HG03196 (cell line): ENCODE results near the gene ATCAY.
"Not testable (repeated sequence)": the region's sequence is repeated elsewhere in the genome, so short reads cannot be mapped to it uniquely, and the experiment has no call there.

Experiments used
- ATAC-seq: cut with Tn5 transposase; IDR thresholded peaks from one replicate; pipeline ENCODE4 v1.9.1; 2021; ENCODE audit not compliant: unreplicated experiment

Gene ATCAY

DNA sequence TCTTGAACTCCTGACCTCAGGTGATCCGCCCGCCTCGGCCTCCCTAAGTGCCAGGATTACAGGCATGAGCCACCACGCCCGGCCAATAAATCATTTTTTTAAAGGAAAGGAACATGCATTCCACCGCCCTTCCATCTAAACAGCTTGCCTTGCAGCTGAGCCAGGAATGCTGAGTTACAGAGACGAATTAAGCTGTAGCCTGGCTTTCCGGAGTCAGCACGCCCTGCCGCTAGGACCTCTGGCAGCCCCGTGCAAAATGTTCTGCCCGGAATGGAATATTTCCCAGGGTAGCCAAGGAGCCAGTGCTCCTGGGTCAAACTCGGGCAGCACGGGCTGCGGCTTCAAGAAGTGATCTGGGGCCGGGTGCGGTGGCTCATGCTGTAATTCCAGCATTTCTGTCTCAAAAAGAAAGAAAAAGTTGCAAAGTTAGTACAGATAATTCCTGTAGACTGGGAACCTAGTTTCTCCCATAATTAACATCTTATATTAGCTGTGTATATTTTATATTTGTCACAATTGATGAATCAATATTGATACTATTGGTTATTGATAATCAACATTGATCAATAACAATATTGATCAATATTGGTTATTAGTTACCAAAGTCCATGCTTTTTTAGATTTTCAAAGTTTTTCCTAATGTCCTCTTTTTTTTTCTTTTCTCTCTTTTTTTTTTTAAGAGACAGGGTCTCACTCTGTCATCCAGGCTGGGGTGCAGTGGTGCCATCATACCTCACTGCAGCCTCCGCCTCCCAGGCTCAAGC, 19.2 kb downstream of the ATCAY start:
- ATAC-seq, result no peak

DNA sequence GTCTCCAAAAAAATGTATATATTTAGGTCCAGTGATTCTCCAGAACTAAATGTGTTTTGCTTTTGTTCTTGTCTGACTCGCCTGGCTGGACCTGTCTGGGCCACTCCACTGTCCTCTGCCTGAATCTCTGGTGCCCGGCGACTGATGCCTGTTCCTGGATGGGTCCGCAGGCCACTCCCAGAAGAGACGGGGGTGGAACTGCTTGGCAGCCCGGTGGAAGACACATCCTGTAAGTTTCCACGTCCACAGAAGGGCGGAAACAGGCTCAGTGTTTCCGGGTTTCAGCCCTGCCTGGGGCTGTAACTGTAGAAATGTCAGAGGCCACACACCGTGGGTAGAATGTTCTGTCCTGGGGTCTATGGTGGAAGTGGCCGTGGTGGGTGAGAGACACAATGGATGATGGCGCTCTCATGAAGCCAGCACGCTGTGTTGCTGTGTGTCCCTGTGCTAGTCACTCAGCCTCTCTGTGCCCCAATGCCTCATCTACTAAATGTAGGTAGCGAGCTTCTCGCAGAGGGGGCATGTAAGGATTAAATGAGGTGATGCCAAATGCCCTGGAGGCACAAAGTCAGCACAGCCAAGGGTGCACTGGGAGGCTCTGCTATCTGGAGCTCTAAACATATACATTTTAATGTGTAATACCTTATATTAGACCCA, 22.0 kb downstream of the ATCAY start:
- no peak for ATAC-seq

- ATAC-seq, result no peak
Observed at GRCh38 chr19:3904233-3904632, 23.7 kb downstream of the ATCAY start.

- ATAC-seq, result no peak
Observed at GRCh38 chr19:3907626-3908265, 27.3 kb downstream of the ATCAY start.

GRCh38 chr19:3908266-3909054, 28.0 kb downstream of the ATCAY start:
- ATAC-seq, result no peak

- ATAC-seq, result no peak
Observed at GRCh38 chr19:3910105-3910504, 29.6 kb downstream of the ATCAY start.

- no peak for ATAC-seq
Observed at GRCh38 chr19:3914199-3914598, 33.7 kb downstream of the ATCAY start.

- ATAC-seq, result no peak
Observed at GRCh38 chr19:3916033-3916432, 35.5 kb downstream of the ATCAY start.

GRCh38 chr19:3919793-3920192, 39.3 kb downstream of the ATCAY start:
- no peak for ATAC-seq

DNA sequence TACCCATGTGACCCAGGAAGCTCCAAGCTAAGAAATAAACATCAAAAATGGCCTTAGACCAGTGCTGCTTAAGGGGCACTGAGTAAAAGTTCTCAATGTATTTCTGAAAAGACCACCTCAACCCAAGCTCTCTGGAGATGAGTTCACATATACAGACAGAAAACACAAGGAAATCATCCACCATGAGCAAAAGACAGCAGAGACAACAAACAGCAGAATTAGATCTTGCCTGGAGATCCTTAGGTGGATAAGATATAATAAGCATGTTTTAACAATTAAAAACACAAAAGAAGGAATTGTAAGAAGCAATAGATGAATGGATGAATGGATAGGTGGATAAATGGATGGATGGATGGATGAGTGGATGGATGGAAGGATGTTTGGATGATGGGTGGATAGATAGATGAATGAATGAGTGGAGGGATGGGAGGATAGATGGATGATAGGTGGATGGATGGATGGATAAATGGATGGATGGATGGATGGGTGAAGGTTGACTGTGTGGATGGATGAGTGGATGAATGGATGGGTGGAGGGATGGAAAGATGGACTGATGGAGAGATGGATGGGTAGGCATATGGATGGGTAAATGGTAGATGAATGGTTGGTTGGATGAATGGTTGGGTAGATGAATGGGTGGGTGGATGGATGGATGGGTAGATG, 42.7 kb downstream of the ATCAY start:
- no peak for ATAC-seq

DNA sequence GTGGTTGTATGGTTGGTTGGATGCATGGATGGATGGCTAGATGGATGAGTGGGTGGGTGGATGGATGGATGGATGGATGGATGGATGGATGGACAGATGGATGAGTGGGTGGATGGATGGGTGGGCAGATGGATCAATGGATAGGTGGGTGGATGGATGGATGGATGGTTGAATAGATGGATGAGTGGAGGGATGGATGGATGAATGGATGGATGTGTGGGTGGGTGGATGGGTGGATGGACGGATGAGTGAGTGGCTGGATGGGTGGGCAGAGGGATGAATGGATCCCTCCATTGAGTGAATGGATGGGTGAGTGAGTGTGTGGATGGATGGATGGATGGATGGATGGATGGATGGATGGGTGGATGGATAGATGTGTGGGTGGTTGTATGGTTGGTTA, 43.4 kb downstream of the ATCAY start:
- ATAC-seq, result no peak

GRCh38 chr19:3931041-3931440, 50.6 kb downstream of the ATCAY start:
- ATAC-seq, result no peak

- no peak for ATAC-seq
Observed at GRCh38 chr19:3932931-3933810, 52.7 kb downstream of the ATCAY start, which contains the start of gene NMRK2. NMRK2 (plus strand) TSS chr19:3933069; CDS start chr19:3933672, 603 bp downstream.

DNA sequence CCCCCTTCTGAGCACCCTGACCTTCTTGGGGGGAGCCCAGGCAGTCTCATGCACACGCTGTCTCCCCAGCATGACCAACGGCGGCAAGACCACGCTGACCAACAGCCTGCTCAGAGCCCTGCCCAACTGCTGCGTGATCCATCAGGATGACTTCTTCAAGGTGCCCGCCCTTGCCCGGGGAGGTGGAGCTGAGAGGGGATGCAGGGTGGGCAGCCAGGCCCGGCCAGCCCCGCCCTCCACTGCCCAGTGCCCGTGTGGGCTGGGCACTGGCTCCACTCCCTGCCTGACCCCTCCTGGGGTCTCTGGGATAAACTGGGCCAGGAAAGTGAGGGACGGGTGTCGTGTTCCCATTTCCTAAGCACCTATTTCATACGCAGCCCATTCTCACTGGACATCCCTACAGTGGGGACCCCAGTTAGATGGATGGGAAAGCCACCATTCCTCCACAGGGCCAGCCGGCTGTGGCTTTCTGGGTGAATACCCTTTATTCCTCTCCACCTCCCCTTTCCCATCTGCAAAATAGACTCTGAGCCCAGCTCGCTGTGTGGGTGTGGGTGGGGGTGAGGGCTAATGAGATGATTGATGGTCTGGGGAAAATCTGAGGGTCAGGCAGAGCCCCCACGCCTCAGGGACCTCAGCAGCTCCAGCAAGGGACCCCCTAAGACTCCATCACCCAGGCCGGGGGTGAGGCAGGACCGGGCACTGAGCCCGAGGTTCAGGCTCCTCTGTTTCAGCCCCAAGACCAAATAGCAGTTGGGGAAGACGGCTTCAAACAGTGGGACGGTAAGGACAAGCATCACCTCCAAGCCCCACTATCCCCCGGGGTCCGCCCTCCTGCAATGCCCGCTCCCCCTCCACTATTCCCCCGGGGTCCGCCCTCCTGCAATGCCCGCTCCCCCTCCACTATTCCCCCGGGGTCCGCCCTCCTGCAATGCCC, 56.3 kb downstream of the ATCAY start:
- ATAC-seq, result no peak

GRCh38 chr19:3938300-3938950, 57.9 kb downstream of the ATCAY start:
- not testable (repeated sequence) for ATAC-seq

DNA sequence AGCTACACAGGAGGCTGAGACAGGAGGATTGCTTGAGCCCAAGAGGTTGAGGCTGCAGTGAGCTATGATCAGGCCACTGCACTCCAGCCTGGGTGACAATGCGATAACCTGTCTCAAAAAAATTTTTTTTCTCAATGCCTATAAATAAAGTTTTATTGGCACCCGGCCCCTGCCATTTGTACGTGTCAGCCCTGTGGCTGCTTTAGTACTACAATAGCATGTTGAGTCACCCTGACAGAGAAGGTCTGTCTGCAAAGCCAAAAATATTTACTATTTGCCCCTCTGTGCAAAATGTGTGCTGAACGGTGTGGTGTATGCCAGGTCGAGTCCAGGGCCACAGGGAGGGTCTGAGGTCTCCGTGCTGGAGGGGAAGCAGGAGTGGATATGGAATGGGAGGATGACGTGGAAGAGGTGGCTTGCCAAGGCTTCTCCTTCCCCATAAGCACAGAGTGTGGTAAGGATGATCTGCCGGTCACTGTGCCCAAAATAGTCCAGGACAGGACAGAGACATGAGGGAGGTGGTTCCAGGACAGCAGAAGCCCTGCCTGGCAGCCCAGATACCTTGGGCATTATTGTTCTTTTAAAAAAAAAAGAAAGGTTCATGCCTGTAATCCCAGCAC, 62.4 kb downstream of the ATCAY start:
- ATAC-seq, result no peak

GRCh38 chr19:3944018-3944721, 63.7 kb downstream of the ATCAY start:
- no peak for ATAC-seq
